HG03025 (cell line): Measurements from ENCODE around the gene GNB5.
A peak's percentile ranks its signal among the peaks of the same experiment; 100 is the strongest.

Source experiments
- ATAC-seq: cut with Tn5 transposase; IDR thresholded peaks from one replicate; pipeline ENCODE4 v1.9.1; 2021; ENCODE audit warnings: mild to moderate bottlenecking, moderate library complexity; ENCODE audit not compliant: unreplicated experiment, low FRiP score

Gene GNB5

DNA sequence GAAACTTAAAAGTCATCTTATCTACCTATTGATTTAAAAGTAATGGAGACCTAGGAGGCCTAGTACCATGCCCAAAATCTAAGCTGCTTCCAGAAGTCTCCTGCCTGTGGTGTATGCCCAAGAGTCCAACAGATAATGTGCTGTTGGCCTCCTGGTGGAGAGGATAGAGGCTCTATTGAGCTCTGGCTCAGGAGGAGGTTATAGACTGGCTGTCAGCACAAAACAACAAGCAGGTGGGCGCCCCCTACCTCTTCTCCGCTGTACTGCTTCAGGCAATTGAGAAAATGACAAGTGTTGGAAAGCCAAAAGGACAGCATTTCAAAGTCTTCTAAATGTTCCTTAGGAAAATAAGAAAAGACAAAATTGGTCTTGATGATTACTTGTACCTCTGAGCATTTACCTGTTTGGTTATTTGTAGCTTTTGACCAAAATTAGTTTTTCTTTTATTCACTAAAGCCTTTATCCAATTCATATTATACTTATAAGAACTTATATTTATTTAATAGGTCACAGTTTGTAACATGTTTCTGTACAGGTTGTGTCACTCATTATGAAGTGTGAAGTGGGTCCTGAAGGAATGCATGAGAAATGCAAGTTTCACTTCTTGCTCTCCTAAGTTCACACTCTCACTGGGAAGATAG is 17.2 kb upstream of the GNB5 start:
- peak; percentile 72 for ATAC-seq

DNA sequence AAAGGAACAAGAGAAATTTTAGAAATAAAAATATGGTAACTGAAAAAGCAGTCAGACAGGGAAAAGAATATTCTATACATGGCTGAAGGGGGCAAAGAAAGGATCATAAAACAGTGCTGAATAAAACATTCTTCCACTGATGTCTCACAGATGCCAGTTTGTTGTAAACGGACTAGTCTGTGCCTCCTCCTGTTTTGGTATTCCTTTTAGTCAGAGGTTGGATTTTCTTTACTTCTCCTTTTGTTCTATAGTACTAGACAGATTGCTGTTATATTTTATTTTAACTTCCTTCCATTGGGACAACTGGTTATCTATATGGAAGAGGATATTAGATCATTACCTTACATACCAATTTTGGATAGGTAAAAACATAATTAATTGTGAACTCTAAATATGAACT is 16.0 kb upstream of the GNB5 start:
- no peak for ATAC-seq

DNA sequence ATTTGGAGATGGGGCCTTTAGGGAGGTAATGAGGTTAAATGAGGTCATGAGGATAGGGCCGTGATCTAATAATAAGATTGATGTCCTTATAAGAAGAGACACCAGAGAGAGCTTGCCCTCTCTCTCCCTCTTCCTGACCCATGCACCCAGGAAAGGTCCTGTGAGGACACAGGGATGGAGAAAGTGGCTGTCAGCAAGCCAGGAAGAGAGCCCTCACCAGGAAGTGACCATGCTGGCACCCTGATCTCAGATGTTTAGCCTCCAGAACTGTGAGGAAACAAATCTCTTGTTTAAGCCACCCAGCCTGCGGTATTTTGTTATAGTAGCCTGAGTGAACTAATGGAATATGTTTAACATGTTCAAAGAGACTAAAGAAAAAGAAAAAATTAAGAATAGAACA is 15.3 kb upstream of the GNB5 start:
- no peak for ATAC-seq

DNA sequence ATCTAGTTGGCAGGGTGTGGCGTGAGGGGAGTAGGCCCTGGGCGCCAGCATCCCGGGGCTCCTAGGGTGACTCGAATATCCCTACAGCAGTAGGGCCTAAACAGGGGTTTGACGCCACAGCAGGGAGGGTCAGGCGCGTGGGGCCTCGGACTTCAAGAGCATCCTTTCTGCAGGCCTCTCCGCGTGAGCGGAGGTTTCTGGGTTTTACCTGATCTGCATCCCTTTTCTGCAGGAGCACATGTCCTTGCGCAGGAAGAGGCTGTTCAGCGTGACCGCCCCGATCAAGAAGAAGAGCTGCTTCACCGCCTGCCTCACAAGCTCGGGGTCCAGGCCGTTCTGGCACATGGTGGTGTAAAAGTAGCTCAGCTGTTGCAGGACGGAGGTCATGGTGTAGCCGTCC is 13.5 kb upstream of the GNB5 start:
- ATAC-seq = no peak

DNA sequence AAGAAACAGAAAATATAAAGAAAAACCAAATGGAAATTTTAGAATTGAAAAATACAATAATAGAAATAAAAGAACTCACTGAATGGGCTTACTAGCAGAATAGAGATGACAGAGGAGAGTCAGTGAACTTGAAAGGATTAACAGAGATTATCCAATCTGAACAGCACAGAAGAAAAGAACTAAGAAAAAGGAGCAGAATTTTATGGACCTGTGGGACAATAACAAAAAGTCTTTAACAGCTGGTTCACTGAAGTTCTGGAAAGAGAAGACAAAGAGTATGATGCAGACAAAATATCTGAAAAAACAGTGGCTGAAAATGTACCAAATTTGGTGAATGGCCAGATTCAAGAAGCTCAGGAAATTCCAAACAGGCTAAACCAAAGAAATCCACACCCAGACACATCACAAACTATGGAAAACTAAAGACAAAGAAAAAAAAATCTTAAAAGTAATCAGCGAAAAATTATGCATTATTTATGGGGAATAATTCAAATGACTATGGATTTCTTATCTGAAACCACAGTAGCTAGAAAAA is 9.7 kb upstream of the GNB5 start:
- ATAC-seq = no peak

DNA sequence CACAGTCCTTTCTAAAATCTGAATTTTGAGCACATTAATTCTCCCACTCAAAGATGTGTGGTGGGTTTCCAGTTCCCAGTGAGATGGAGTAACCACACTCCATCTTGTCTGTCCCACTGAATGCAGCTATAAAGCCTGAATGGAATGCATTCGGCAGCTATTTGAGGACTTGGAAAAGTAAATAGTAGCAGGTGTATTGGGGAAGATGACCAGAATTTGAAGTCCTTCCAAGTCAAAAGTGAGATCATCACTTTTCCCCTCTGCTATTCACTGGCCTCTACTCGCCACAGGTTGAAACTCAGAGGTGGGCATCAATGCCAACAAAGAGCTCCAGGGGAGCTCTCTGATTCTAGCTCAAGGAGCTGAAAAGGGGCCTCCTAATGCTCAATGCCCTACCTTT is 8.1 kb upstream of the GNB5 start:
- no peak for ATAC-seq

DNA sequence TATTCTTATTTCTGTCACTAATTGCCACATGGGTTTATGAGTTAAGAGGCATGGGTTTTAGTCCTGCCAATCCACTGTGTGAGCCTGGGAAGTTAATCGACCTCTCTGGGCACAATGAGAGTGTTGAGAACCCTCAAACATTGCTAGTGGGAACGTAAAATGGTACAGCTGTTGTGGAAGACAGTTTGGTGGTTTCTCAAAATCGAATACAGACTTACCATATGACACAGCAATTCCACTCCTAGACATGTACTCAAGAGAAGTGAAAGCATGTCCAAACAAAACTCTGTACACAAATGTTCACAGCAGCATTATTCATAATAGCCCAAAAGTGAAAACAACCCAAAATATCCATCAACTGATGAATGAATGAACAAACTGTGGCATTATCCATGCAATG is 5.7 kb upstream of the GNB5 start:
- ATAC-seq = no peak

DNA sequence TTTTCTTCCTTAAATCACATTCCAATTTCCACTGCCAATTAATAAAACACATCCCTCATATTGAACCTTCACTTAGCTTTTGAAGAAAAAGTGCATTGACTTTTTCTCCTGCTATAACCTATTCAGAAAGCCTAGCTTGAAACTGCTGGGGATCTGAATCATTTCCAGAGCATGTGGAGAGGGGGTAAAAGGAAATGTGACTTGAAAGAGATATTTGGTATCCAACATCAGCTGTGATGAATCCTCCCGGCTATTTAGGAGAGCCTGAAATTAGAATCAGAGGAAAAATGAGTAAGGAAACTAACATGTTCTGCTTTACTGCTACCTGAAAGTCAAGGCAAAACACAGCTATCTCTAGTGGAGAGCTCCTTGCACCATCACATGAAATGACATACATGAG is 2.6 kb upstream of the GNB5 start:
- no peak for ATAC-seq

DNA sequence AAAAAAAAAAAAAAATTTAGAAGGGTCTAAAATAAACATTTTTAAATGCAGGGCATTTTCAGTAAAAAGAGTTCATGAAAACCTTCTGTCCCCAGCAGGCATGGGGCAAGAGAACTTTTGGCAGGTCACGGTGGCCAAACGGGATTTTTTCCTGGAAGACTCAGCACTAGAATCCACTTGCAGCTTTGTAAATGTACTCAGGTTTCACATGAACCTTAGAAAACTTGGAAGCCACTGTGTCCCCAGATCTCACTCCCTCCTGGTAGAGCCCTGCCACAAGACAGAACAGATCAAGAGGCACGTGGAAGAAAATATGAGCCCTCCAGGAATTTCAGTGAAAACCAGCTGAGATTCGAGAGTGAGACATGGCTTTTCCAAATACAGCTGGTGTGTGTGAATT is 2.1 kb upstream of the GNB5 start:
- no peak for ATAC-seq

DNA sequence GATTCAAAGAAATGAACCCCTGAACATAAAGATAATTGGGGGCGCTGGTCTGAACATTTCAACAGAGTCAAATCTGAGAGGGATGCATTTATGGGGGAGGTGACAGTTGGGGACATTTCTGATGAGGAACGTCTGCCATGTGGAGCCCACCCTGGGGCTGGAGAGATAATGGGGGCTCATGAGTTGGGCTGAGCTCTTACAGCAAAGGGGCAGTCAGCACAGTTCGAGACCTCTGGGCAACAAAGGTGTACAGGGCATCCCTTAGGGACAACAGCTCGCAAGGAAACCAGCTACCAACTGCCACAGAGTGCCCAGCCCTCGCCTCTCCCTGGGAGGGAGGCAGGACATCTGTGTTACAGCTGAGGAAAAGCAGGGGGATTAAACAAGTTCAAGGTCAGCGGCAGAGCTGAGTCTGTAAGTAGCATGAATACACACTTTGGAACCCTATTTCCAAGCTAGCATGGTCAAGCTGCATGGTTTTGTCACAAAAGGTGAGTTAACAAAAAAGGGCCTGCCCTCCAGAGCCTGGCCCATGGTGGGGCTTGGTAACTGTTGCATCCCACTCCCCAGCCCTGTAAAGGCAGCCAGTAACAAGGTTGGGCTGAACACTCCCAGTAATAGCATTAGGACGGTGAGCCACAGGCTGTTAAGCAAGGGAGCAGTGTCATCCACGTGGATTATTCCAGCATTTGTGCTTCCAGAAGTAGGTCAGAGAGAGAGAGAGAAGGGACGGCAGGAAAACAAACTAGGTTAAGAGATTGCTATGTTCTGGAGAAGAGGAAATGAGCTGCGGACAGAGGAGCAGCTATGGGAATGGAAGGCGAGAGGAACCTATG is 4.3 kb downstream of the GNB5 start:
- ATAC-seq = no peak

DNA sequence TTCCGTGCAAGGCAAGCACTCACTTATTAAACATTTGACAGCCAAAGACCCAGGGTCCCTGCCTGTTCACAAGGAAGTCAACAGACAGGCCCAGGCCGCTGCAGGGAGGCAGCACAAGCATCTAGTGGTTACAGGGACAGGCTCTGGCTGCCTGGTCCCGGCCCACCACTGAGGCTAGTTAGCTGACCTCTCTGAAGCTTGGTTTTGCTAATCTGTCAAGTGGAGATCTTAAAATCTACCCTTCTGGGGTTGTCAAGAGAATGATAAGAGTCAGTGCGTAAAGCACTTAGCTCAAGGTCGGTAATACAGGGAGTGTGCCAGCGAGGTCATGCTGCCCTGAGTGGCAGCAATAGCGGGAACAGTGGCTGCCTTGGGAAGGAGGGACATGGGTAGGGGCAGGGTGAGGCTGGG is 6.0 kb downstream of the GNB5 start:
- ATAC-seq = no peak

DNA sequence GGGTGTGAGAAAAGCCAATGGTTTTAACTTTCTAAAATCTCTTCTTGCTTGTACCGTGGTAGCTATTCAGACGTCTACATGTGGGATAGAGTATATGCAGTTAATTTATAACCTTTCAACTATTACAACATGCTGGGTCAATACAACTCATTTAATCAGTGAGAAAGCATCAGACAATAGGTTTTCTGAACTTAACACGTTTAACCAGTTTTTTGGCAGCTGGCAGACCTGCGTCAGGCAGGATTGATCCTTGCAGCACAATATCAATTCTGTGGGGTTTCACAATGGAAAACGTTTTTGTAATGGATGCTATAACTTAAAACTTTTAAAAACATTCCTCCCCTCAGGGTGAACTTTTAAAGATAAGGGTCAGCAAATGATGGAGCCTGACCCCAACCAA is 6.5 kb downstream of the GNB5 start:
- no peak for ATAC-seq

DNA sequence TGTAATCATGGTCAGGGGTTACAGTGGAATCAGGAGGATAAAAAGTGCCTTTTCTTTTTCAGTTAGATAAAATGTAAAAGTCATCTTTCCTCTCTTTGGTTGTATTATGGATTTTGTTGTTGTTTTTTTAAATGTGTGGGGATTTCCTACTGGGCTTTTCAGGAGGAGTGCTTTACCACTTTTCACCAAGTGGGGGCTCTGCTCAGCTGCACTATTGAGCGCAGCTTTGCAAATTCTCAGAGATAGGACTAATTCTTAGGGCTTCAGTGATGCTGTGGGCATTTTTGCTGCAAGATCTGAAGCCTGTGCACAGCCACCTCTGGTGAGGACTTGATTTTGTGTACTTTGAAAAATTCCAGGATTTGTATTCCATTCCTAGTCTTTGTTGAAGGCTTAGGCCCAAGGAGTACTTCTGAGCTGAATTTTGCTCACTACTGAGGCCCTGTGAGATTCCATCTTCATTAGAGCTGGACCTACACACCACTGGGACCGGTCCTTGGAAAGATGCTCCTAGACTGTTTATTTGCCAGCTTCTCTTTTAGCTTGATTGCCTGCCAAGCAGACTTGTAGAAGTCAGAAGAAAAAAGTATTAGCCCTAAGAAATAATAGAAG is 7.5 kb downstream of the GNB5 start:
- no peak for ATAC-seq

DNA sequence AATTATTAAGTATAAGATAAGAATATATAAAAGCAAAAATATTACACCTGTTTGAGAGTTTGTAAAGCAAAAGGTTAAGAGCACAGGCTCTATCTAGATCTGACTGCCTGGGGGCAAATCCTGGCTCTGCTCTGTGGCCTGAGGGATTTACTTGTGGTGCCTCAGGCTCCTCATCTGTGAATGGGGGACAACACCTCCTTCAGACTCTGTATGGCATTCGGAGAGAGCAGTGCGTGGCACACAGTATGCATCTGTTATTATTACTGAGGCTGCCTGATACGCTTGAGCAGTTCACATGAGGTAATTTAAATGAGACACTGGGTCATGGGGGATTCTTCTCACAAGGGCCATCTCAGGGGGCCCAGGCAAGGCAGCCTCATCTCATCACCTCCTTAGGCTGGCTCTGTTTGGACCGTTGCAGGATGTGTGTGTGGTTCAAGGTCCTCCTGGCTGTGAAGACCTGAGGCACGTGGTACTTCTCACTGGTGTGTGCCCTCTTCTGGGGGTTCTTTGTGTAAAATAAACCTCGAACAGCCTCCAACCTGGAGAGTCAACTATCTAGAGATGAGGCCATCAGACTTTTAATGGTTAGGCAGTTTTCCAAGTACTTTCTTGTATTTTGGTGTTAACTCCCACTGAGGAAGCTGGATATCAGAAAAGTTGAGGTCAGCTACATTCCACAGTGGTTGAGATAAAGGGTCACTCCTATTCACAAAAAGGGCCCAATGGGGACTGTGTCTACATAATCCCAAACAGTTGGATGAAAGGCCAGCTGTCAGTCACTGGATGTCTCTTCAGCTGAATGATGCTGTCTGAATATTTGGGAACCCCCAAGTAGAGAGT is 9.0 kb downstream of the GNB5 start:
- no peak for ATAC-seq

DNA sequence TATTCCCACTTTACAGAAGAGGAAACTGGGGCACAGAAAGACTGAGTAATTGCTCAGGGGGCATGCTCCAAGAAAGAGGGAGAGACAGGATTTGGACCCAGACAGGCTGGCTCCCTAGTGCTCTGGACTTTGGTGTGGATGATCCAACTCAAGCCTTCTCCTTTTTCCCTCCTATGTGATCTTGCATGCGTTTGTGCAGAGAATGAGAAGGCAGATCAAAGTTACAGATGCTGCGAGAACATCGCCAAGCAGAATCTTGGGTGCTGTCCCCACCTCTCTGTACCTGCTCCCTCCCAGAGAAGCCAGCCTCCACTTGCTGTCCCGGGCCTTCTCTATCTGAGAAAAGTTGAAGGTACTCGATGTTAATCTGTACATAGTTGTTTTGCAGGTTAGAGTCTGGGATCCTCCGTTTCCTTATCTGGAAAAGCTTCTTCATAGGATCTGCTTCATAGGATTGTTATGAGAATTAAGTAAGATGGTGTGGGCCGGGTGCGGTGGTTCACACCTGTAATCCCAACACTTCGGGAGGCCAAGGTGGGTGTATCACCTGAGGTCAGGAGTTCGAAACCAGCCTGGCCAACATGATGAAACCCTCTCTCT is 10.2 kb downstream of the GNB5 start:
- ATAC-seq = no peak

DNA sequence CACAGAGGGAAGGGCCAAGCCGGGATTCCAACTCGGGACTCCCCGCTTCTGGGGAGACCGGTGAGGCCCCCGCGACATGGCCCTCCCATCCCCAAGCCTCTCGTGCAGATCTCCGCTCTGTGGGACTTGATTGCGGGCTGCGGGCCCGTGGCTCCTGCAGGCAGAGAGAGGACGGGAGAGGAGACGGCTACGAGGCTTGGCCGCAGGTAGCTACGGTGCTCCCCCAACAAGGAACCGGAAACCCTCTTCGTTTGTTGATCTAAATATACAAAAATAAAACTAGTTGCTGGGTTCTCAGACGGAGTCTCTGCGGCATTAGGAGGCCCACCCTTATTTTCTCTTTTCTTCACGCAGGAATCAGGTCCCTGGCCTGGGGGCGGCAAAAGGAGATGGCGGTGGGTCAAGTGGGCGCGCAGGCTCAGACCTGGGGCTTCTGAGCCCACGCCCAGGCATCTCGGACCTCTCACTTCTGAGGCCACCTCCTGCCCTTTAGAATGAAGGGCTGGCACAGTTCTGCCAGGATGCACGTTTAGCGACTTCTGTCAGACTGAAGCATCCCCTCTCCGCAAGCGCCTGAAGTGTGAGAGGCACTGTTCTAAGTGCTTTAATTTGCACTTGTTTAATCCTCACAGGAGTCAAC is 10.9 kb downstream of the GNB5 start:
- ATAC-seq = peak; percentile 38

DNA sequence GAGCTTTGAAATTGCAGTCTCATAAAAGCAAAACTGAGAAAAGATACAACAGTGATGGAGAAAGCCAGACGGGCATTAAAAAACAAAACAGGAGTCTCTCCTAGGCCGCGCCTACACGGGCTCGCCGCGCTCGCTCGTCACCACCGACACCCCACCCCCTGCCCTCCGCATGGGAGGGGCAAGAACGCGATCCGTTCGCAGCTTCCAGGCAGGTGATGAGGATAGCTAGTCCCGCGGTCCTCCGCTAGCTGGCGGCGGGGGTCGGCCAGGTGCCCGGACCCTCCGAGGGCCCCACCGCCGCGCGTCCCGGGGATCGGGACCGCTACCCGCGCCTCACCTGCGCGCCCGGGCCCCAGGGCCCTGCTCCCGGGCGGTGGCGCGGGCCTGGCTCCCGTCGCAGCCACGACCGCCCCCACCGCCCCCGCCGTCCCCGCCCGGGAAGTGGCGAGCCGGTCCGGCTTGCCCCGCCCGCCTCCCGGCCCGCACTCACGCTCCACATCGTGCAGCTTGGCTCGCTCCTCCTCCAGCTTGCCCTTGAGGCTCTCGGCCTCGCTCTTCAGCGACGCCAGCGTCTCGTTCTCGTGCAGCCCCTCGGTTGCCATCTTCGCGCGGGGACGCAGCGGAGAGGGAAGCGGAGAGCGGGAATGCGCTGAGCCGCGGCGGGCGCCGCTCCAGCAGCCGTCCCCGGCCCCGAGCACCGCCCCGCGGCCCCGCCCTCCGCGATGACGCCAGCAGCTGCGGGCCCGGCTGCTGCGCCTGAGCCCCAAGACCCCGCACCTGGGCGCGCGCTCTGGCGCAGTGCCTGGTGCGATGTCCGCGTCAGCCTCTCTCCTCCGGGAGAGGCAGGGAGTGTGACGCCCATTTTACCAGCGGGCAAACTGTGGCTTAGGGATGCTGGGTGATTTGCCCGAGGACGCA is 11.7 kb downstream of the GNB5 start:
- ATAC-seq = peak; percentile 70

DNA sequence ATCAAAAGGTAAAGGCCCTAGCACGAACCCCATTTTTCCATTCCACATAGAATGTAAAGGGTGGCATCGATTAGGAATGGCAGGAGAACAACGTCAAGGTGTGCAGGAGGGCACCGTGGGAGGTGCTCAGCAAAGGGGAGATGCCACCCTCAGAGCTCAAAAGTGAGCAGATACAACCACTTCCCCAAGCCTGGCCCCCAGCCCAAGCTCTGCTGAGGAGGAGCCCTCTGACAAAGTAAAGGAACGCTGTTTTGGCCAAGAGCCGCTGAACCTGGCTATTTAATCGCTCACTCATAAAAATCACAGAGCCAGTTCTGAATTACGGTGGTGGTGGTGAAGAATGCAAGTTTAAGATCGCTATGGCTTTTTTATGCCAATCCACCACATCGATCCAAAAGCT is 12.4 kb downstream of the GNB5 start:
- no peak for ATAC-seq

DNA sequence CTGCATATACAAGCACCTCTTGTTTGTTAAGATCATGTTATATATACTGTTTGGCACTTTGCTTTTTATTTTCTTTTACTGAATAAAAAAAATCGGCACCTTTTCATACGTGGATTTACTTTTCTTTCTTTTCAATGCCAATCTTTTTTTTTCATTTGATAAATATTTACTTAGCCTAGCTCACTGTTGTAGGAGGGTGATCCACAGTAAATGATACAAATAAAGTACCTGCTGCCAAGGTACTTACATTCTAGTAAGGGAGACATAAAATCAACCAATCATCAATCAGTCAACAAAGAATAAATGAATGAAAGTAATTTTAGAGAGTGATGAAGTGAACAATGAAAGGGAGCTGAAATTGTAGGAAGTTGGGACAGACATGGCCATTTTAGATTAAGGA is 18.3 kb downstream of the GNB5 start:
- no peak for ATAC-seq
